ENCODE data around the gene BHLHE23.

DNA sequence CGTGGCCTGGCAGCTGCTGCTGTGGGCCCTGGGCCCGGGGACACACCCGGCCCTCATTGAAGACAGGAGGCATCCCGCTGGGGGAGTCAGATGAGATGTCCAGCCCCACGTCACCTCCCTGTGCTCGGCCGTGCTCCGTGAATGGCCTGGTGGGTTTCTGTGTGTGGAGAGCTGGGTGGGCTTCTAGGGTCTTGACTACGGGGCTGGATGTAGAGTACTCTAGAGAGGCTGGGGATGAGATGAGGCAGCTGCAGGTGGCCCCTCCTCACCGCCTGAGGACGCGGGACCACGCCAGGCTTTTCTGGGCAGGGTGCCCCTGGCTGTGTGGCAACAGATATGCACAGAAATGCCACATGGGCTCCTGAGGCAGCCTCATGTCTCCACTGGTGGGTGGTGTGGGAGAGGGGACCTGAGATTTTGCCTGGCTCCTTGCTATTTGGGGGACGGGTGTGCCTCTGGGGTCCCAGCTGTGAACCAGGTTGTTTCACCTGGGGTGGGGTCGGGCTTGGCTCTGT, 8.4 kb upstream of the BHLHE23 start:
- TF ChIP-seq, protein P1, sequence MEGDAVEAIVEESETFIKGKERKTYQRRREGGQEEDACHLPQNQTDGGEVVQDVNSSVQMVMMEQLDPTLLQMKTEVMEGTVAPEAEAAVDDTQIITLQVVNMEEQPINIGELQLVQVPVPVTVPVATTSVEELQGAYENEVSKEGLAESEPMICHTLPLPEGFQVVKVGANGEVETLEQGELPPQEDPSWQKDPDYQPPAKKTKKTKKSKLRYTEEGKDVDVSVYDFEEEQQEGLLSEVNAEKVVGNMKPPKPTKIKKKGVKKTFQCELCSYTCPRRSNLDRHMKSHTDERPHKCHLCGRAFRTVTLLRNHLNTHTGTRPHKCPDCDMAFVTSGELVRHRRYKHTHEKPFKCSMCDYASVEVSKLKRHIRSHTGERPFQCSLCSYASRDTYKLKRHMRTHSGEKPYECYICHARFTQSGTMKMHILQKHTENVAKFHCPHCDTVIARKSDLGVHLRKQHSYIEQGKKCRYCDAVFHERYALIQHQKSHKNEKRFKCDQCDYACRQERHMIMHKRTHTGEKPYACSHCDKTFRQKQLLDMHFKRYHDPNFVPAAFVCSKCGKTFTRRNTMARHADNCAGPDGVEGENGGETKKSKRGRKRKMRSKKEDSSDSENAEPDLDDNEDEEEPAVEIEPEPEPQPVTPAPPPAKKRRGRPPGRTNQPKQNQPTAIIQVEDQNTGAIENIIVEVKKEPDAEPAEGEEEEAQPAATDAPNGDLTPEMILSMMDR (IDR thresholded peaks at IDR 0.05): no peak
- no peak for TF ChIP-seq POLR2A (IDR thresholded peaks at IDR 0.05)

All from thyroid gland (tissue), 4 donors.